Ascending aorta (tissue), 2 donors: ENCODE data around the gene GPC6. TPM values are rescaled to one million over a fixed set of nuclear protein-coding genes. Genes with fewer than 3 reads are reported as not detected.

Source experiments
- DNase-seq, 2 donors: peaks; one replicate each; pipeline ENCODE4 v3.0.0-alpha.2; 2019; ENCODE audit warnings: low spot score in 2 of 2
- H3K27ac ChIP-seq, 2 donors: fragments of 200-600 bp; sonication (generic); one replicate each; pipeline ENCODE4 v1.5.1; 2016 to 2017; ENCODE audit warnings: mild to moderate bottlenecking in 1 of 2
- H3K27me3 ChIP-seq: fragments of 200-600 bp; sonication (generic); one replicate; pipeline ENCODE4 v1.5.1; 2017
- H3K36me3 ChIP-seq, 2 donors: fragments of 200-600 bp; sonication (generic); one replicate each; pipeline ENCODE4 v1.5.1; 2016
- H3K4me1 ChIP-seq, 2 donors: fragments of 200-600 bp; sonication (generic); one replicate each; pipeline ENCODE4 v1.5.1; 2016 to 2017; ENCODE audit warnings: mild to moderate bottlenecking in 1 of 2
- H3K4me3 ChIP-seq, 2 donors: fragments of 200-600 bp; sonication (generic); one replicate each; pipeline ENCODE4 v1.5.1; 2016 to 2017; ENCODE audit warnings: mild to moderate bottlenecking in 1 of 2
- H3K9me3 ChIP-seq, 2 donors: fragments of 200-600 bp; sonication (generic); one replicate each; pipeline ENCODE4 v1.5.1; 2016
- intact Hi-C: fragments of 100-400 bp; cut with DNase I; formaldehyde crosslinking; loops from one replicate; pipeline ENCODE4 v1.15.1; 2023
- total RNA-seq: library from RNA; depleted of rRNA; stranded (reverse); fragments of >200 nt; gene quantifications from one replicate; pipeline ENCODE4 v1.1.0, GENCODE V29; 2016
- TF ChIP-seq, protein P1 (sequence below), 3 experiments: fragments of 200-600 bp in 2 of 3; fragments of 450-650 bp in 1 of 3; sonication (generic) in 2 of 3; IDR thresholded peaks; one replicate each; pipeline ENCODE4 v1.5.1; 2016 to 2019; ENCODE audit warnings: antibody characterized with exemption in 3 of 3, mild to moderate bottlenecking in 1 of 3, moderate library complexity in 1 of 3

The GPC6 gene
- total RNA-seq, 1 donor from 2014 or later: 23.2 TPM

DNA sequence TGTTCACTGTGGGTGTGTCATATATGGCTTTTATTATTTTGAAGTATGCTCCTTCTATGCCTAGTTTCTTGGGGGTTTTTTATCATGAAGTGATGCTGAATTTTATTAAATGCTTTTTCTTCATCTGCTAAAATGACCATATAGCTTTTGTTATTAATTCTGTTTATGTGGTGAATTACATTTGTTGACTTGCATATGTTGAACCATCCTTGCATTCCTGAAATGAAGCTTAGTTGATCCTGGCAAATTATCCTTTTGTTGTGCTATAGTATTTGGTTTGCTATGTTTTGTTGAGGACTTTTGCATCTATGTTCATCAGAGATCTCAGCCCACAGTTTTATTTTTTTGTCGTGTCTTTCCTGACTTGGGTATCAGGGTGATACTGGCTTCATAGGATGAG, 12.1 kb downstream of the GPC6 start:
- Histone ChIP-seq H3K4me3 (no peak overlapping the region), H3K27ac (no peak overlapping the region), H3K36me3 (no peaks in the 10 kb centered on the region), H3K9me3 (peaks cover 0 to 29% of the 10 kb centered on the region in 2 donors), H3K27me3 (no peaks in the 10 kb centered on the region), H3K4me1 (no peaks in the 10 kb centered on the region)
- DNase-seq: no peak
- TF ChIP-seq, protein P1, sequence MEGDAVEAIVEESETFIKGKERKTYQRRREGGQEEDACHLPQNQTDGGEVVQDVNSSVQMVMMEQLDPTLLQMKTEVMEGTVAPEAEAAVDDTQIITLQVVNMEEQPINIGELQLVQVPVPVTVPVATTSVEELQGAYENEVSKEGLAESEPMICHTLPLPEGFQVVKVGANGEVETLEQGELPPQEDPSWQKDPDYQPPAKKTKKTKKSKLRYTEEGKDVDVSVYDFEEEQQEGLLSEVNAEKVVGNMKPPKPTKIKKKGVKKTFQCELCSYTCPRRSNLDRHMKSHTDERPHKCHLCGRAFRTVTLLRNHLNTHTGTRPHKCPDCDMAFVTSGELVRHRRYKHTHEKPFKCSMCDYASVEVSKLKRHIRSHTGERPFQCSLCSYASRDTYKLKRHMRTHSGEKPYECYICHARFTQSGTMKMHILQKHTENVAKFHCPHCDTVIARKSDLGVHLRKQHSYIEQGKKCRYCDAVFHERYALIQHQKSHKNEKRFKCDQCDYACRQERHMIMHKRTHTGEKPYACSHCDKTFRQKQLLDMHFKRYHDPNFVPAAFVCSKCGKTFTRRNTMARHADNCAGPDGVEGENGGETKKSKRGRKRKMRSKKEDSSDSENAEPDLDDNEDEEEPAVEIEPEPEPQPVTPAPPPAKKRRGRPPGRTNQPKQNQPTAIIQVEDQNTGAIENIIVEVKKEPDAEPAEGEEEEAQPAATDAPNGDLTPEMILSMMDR (IDR thresholded peaks at IDR 0.05): no peak
- intact Hi-C loops: no loop called here

DNA sequence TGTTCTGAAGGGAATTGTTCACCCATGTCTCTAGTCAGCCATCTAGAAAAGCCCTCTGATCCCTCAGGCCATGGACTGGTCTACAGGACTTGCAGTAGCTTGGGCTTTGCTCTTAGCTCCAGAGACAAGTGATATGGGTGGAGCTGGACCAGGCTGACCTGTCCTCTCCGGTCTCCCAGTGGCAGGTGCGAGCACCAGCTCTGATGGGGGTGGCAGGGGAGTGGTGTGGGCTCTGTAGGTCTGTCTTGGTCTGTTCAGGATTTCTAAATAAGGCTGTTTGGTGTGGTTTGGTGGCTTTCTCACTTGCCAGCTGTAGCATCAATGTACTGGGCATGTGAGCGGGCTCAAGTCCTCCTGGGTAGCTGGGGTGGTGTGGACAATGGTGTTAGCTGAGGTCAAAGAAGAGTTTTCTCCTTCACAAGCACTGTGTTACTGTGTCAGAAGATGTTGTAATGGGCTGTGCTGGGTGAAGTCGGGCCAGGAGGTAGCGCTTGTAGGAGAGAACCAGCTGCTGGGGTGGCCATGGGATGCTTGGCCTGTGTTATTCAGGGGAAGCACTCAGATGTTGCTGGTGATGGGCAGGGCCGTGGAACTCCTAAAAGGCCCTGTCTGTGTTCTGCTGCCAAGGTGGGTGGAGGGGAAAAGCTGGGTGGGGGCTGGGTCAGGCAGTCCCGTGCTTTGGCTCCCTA, 16.9 kb downstream of the GPC6 start:
- TF ChIP-seq, protein P1 (IDR thresholded peaks at IDR 0.05): no peak
- peaks cover 0 to 19% of the 10 kb centered on the region in 2 donors for H3K9me3 ChIP-seq
- H3K4me1 ChIP-seq: no peaks in the 10 kb centered on the region
- no peaks in the 10 kb centered on the region for H3K27me3 ChIP-seq
- intact Hi-C loops: loop anchor here (5.0 to 10.0 kb wide), 3 partner anchors 526 to 921 kb away; no protein-coding TSS in a partner anchor
- H3K4me3 ChIP-seq: peak overlapping the region in 1 of 2 donors; percentile 43
- H3K36me3 ChIP-seq: no peaks in the 10 kb centered on the region
- DNase-seq: no peak
- no peak overlapping the region for H3K27ac ChIP-seq

DNA sequence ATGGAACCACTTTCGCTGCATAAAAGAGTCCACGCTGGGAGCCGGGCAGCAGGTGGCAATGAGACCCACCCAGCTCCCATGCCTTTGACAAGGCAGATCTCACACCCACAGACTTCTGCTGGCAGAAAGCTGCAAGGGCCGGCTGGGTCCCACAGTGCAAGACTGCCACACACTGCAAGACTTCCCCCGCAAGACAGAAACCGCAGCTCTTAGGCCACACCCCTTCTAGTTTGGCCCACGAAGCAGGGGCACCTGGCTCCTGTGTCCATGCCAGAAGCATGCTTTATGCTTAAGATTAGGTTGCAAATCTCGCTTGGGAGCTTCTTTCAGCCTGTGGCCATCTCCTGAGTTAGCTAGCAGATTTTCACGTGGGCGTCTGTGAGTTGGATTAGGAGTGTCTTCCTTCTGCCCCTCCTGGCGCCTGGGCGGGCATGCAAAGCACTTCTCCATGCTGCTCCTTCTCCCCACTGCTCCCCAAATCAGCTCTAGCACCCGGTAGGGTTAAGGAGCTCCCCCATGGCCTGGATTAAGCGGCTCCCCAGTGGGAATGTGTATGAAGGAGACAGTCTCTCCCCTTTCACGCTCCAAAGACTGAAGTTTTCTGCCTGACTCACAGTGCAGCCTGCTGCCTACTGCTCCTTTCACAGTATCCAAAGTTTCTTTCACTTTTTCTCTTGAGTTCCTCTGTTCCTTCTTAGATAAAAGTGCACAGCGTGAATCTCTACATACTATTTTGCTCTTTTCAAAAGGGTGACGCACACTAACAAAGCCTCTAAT, 17.7 kb downstream of the GPC6 start:
- H3K27me3 ChIP-seq: no peaks in the 10 kb centered on the region
- H3K9me3 ChIP-seq: peaks cover 0 to 11% of the 10 kb centered on the region in 2 donors
- no peaks in the 10 kb centered on the region for H3K4me1 ChIP-seq
- H3K27ac ChIP-seq: peak overlapping the region in 1 of 2 donors; percentile 62
- peak in 1 of 2 donors; percentile 65 for DNase-seq
- TF ChIP-seq, protein P1 (IDR thresholded peaks at IDR 0.05): no peak
- H3K36me3 ChIP-seq: no peaks in the 10 kb centered on the region
- H3K4me3 ChIP-seq: peak overlapping the region; percentile 43 to 58
- intact Hi-C loops: loop anchor here (5.0 to 10.0 kb wide), 3 partner anchors 527 to 920 kb away; no protein-coding TSS in a partner anchor

DNA sequence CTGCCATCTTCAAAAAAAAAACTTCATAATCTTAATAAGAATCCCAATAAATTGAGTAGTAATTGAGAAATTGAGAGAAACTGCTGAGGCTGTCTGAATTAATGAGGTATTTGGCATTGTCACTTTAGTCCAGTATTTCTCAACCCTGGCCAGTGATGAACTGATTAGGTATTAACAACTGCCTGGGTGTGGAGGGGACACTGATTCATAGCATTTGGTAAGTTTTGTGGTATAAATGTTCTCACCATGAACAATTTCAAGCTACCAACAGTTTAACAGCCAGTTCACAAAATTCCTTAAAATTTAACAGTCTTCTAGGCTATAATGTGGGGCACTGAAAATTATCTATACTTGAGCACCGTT, 18.3 kb downstream of the GPC6 start:
- peak overlapping the region; percentile 43 to 58 for H3K4me3 ChIP-seq
- intact Hi-C loops: loop anchor here (5.0 to 10.0 kb wide), 6 partner anchors 408 to 1102 kb away; no protein-coding TSS in a partner anchor

DNA sequence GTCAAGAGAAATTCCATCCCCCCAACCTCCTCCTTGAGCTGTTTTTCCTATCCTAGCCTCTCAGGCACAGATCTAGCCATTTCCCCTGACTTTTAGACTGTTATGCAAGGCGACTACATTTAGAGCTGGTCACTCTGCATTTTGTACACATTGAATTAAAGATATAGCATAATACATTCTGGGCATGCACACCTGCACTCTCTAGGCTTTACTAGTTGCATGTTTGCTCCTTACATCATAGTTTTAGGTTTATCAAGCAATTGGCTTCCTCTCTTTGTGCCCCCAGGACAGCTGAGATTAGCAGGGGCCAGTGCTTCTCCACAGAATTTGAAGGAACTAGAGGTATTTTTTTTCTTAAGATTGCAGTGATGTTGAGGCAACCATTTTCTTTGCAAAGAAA, 19.5 kb downstream of the GPC6 start:
- no peaks in the 10 kb centered on the region for H3K36me3 ChIP-seq
- DNase-seq: no peak
- TF ChIP-seq, protein P1 (IDR thresholded peaks at IDR 0.05): no peak
- H3K4me1 ChIP-seq: no peaks in the 10 kb centered on the region
- no peaks in the 10 kb centered on the region for H3K27me3 ChIP-seq
- intact Hi-C loops: loop anchor here (5.0 to 10.0 kb wide), 5 partner anchors 409 to 1101 kb away; no protein-coding TSS in a partner anchor
- H3K4me3 ChIP-seq: no peak overlapping the region
- peak overlapping the region in 1 of 2 donors; percentile 62 for H3K27ac ChIP-seq
- peaks cover 0 to 3% of the 10 kb centered on the region in 2 donors for H3K9me3 ChIP-seq

More for the DNA sequence above, 18.3 kb downstream of the GPC6 start:
- Histone ChIP-seq H3K27me3 (no peaks in the 10 kb centered on the region), H3K9me3 (peaks cover 0 to 8% of the 10 kb centered on the region in 2 donors), H3K36me3 (no peaks in the 10 kb centered on the region), H3K4me1 (no peaks in the 10 kb centered on the region), H3K27ac (peak overlapping the region in 1 of 2 donors; percentile 62)
- no peak for DNase-seq
- TF ChIP-seq, protein P1 (IDR thresholded peaks at IDR 0.05): no peak
